HG02981 (cell line): ENCODE results near the gene NISCH.

ENCODE experiments used
- ATAC-seq: cut with Tn5 transposase; IDR thresholded peaks from one replicate; pipeline ENCODE4 v1.9.1; 2021; ENCODE audit warnings: mild to moderate bottlenecking, moderate library complexity; ENCODE audit not compliant: unreplicated experiment

NISCH gene

DNA sequence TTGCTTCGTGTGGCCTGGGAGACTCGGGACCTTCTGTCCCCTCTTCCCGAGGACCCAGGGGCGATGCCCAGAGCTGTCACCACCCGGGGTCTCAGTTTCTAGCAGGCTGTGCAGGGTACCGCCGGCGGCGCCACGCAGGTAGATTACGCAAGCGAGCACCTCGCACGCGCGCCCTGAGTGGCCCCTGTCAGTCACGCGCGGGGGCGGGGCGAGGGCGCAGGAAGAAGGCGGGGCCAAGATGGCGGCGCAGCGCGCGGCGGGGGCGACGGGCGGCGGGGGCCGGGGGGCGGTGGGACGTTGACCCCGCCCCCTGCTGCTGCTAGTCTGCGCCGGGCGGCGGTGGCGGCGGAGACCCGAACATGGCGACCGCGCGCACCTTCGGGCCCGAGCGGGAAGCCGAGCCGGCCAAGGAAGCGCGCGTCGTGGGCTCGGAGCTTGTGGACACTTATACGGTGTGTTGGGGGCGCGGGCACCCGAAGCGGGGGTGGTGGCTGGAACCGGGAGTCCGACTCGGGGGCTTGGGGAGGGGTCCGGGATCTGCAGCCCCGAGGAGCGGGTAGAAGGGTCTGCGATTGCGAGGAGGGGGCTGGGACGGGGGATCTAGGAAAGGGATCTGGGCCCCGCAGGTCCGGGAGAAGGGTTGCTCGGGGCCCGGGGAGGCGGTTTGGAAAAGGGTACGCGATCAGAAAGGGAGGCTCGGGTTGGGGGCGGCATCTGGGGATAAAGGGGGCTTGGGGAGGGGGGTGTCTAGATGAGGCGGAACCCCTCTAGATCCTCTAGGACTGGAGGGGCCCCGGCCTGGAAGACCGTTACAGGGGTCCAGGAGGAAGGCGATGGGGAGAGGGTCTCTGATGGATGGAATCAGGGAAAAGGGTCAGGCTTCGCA is at the start of gene NISCH:
NISCH (plus strand) TSS at position 322 of the 886 bp plus-strand sequence; CDS start at position 360, 38 bp downstream.
- ATAC-seq, result peak; percentile 79

DNA sequence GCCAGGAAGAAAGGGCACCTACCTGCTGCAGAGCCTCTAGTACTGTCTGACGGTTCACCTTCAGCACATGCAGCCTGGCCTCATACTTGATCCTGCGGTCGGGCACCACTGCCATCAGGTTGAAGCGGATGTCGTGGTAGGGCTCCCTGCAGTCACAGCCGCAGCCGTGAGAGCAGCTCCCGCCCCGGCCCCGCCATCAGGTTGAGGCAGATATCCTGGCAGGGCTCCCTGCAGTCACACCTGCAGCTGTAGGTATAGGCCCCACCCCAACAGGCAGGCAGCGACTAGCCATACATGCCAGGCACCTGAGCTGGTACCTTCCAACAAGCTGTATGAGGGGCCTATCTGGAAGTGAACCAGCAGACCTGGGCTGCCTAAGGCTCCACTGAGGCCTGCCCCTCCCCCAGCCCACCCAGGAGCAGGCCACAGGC is 49.2 kb upstream of the NISCH start:
- ATAC-seq, result no peak

DNA sequence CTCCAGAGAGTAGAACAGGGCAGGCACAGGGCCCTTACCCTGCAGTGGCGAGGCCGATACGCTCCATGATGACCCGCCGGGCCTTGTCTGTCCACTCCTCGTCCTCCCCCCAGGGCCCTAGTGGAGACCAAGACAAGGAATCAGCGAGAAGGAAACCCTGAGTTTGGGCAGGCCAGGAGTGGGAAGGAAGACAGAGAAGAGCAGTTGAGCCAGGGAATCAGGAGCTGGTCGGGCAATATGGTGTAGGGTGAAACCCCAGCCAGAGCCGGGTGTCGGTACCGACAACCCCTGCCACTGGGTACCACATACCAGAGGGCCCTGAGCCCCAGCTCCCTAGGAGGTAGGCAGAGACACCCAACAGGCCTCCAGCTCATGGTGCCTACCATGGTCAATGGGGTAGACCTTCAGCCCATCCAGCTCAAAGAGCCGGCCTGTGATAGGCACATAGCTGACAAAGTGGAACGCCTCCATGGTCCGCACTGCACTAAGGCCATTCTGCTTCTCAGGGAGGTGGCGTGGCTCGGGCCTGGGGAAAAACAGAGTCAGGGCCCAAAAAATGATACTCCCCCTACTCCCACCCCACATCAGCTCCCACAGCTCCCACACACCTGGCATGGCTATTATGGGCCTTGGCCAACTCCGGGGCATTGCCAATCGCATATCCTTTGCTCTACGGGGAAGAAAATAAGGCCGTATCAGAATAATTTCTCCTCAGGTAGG is 48.5 kb upstream of the NISCH start:
- ATAC-seq, result no peak

- no peak for ATAC-seq
These were observed 47.6 kb upstream of the NISCH start for GRCh38 chr3:52407779-52408178.

DNA sequence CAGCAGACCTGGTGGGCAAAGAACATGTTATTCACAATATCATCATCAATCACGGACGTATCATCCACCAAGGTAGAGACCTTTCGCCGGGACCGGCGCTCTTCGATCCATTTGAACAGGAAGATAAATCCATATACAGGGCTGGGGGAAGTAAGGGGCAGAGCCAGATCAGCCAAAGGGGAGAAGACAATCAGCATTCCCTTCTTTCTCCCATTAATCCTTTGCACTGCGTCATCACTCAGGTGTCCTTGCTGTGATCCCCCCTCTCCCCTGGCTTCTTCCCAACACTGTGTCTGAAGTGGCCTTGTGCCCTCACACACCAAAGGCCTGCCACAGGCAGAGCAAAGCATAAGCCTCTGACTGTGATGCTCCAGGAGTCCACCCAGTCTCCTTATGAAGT is 46.9 kb upstream of the NISCH start:
- ATAC-seq, result no peak

- no peak for ATAC-seq
These were observed 39.6 kb upstream of the NISCH start for GRCh38 chr3:52415800-52416199.

GRCh38 chr3:52420388-52420787 is 35.0 kb upstream of the NISCH start:
- ATAC-seq, result no peak

DNA sequence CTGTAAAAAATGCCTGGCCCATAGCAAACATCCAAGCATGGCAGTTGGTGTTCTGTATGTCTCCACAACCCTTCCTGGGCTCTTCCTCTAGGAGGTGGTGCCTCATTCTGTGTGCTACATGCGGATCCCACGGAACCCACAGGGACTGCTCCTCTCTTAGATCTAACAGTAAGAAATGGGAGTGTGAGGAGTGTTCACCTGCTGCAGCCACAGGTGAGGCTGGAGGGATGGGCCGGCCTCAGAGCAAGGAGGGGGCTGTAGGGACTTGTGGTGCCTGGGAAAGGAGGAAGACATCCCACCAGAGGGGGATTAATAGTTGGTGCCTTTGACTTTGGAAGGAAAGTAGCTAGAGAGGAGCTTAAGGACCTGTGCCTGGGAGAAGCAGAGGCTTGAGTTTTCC is 32.7 kb upstream of the NISCH start:
- ATAC-seq, result no peak

GRCh38 chr3:52423173-52423572 is 32.2 kb upstream of the NISCH start:
- no peak for ATAC-seq

DNA sequence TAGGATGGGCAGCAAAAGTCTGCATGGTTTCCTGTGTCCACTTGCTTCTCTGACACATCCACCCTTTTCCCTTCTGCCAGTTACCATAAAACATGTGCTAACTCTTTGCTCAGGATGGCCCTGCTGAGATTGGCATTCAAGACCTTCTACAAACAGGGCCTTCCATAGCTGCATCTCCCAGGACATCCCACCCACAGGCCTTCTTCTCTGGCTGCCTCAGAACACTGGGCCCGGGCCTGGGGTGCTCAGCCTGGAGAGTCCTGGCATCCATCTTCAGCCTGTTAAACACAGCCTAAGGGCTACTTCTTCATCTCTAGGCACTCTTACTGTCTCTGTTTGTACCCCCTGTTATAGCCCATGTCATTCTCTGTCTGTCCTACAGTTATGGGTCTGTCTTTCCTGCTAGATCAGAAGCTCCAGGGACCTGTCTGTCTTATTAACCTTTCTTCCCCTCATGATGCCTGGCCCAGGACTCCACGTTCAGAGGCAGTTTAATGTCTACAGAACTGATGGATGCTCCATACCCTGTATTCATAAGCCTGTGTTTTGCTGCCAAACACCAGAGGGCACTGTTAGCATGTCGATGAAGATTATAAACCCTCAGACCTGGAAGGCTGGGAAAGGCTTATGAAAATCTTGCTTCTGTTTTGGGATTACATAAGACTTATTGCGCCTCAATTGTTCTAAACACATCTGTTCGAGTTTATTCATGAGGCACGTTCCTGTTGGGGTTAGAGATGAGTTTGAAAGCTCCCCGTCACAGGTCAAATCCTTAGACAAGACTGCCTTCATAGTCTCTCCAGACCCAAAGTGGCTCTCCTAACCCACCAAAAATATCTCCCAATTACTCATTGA is 27.0 kb upstream of the NISCH start:
- no peak for ATAC-seq

- ATAC-seq, result no peak
These were observed 26.4 kb upstream of the NISCH start for GRCh38 chr3:52429031-52429430.

DNA sequence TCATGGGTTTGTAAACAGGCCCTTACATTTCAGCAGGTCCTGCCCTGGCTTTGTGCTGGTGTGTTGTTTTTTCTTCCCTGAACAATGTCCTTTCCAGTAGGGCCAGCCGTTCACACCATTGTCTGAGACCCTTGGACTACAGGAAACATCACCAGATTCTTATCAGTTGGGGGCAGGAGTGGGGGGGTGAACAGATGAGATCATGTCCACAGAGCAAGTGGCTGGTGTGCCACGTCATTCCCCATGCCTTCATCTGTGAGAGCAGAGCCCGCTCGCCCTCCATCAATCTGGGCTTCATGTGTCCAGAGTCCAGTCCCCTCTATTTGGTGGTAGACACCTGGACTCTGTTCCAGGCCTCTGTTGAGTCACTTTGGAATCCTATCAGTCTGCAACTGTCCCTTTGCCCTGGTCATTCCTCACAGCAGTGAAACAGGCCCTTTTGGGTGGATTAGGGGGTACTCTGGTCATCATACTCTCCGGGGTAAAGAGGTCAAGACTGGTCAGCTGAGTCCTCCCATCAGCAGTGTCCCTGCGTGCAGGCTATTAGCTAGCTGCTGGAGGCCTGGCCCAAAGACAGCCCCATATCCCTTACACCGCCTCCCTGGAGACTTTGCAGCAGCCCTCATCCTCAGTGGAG is 25.5 kb upstream of the NISCH start:
- ATAC-seq, result no peak

DNA sequence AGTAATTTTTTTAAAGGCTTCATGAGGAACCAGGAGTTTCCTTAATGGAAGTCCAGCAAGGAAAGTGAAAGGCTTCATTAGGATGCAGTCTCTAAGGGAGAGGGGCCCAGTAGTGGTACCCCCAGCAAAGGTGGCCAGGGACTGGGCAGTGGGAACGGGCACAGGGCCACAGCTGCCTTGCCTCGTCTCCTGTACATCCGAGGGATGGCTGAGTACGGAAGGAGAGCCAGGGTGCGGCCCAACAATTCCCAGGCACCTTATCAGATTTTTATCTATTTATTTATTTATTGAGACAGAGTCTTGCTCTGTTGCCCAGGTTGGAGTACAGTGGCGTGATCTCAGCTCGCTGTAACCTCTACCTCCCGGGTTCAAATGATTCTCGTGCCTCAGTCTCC is 25.0 kb upstream of the NISCH start:
- ATAC-seq, result no peak

DNA sequence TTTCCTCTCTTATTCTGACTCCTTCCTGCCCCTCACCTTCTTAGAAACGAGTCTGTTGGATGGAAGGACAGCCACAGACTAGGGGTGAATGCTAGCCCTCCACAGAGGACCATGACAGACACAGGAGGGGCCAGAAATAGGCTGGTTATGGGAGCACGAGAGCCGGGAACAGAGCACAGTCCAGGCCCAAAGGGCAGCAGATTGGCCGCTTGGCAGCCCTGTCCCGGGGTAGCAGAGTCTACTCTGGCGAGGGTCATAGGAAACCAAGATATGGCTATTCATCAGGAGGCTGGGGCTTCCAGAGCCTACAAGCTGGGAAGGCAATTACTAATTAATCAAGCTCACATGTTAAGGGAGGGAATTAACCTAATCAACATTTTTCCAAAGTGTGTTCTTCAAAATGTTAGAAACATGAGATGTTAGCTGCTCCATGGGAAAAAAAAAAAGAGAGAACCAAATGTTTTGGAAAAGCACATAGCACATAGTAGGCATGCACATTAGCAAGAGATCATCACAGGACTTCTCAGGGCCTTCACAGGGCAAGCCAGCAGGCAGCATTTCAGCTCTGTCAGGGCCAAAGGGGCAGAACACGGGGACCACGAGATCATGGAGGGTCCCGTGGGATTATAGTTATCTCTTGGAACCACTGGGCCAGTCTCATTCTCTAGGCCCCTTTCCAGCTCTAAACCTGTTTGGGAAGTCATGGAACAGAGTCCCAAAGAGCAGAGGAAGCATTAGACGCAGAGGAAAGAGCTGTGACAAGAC is 23.8 kb upstream of the NISCH start:
- ATAC-seq, result no peak

DNA sequence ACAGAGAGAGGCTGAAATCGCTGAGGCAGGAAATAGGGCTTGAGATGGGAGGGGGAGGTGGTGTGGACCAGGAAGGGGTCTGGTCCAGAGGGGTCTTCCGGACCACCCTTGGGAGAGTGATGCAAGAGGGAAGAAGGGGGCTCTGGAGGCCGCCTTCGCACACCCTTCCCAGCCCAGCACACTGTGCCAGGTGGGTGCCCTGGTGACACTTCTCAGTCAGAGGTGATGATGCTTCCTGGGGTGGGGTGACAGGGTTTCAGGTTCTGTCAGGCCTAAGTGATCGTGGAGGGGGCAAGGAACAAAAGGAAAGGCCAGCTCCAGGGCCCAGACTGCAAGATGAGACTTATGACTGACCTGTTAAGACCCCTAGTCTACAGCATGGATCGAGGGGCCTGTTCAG is 23.2 kb upstream of the NISCH start:
- no peak for ATAC-seq

GRCh38 chr3:52432691-52433141 is 22.7 kb upstream of the NISCH start:
- no peak for ATAC-seq

- no peak for ATAC-seq
These were observed 21.9 kb upstream of the NISCH start for GRCh38 chr3:52433328-52433995.

GRCh38 chr3:52433996-52434479 is 21.4 kb upstream of the NISCH start:
- ATAC-seq, result no peak

- no peak for ATAC-seq
These were observed 20.8 kb upstream of the NISCH start for GRCh38 chr3:52434491-52435115.
